Measurements from ENCODE around the gene KCTD20. TPM values are rescaled to one million over a fixed set of nuclear protein-coding genes. Genes with fewer than 3 reads are reported as not detected.

Gene KCTD20
- total and polyA plus RNA-seq, 2 of the 13 experiments (the other 11 are each of a cell fraction or from before 2014, with no cell fraction given), result 52.7 to 67.1 TPM

- Histone ChIP-seq H3K9me3 (ENCODE audit: low read length) (no peaks in the 10 kb centered on the region), H3K4me1 (ENCODE audit: insufficient read depth, low read length) (peaks cover 20% of the 10 kb centered on the region), H4K20me1 (ENCODE audit: insufficient read depth, low read length) (no peaks in the 10 kb centered on the region), H3K79me2 (ENCODE audit: insufficient read depth, low read length) (no peaks in the 10 kb centered on the region), H3K4me2 (ENCODE audit: low read depth, low read length) (no peak overlapping the region), H3K27ac (ENCODE audit: extremely low read length, insufficient read depth, low read length) (no peak overlapping the region), H3K4me3 (replicated peaks in 1 of 3; ENCODE audit: insufficient read depth in 1 of 3, low read depth in 2 of 3, low read length in 3 of 3) (no peak overlapping the region), H2AFZ (ENCODE audit: low read length) (no peak overlapping the region), H3K36me3 (replicated peaks in 1 of 2; ENCODE audit: control insufficient read depth in 1 of 2, insufficient read depth in 2 of 2, low read length in 2 of 2) (peaks cover 6 to 9% of the 10 kb centered on the region in 2 experiments), H3K27me3 (ENCODE audit: control insufficient read depth in 1 of 2, insufficient read depth in 2 of 2, low read length in 2 of 2) (no peaks in the 10 kb centered on the region), H3K9ac (ENCODE audit: insufficient read depth, low read depth, low read length) (no peak overlapping the region)
- in situ Hi-C loops (cut with HindIII; ENCODE audit: extremely low pct_ligation_motif_present, low pct_unique_long_range_greater_than_20kb) (no loop called here), intact Hi-C loops (cut with micrococcal nuclease; ENCODE audit: unreplicated experiment) (no loop called here)
- FAIRE-seq (no peak), DNase-seq (ENCODE audit: low spot score) (no peak), ATAC-seq (no peak)
- no TSS peak for BruUV-seq (replicated peaks)
- CTCF ChIA-PET (ENCODE audit: low intra/inter-chr PET ratio, low total read pairs), result no interaction called here
- TF ChIP-seq STAT5B (CRISPR knock-in tag; IDR thresholded peaks at IDR 0.05), result no peak
- TF ChIP-seq AKAP8 (CRISPR knock-in tag; IDR thresholded peaks at IDR 0.05), result no peak
- no peak for TF ChIP-seq HOXA9 (CRISPR knock-in tag; IDR thresholded peaks at IDR 0.05; ENCODE audit: borderline replicate concordance)
- no peak for TF ChIP-seq PAF1 (CRISPR knock-in tag; IDR thresholded peaks at IDR 0.05)
- TF ChIP-seq PLRG1 (conservative IDR thresholded peaks at IDR 0.05), result no peak
- no peak for TF ChIP-seq ZNF619 (CRISPR knock-in tag; IDR thresholded peaks at IDR 0.05)
- no peak for TF ChIP-seq PHF20 (CRISPR knock-in tag; IDR thresholded peaks at IDR 0.05)
- TF ChIP-seq ZNF687 (CRISPR knock-in tag; IDR thresholded peaks at IDR 0.05), result no peak
- no peak for TF ChIP-seq ZNF749 (CRISPR knock-in tag; IDR thresholded peaks at IDR 0.05; ENCODE audit: borderline replicate concordance)
- no peak for TF ChIP-seq SOX13 (IDR thresholded peaks at IDR 0.05)
- no peak for TF ChIP-seq SOX13 (CRISPR knock-in tag; conservative IDR thresholded peaks at IDR 0.05 in 1 of 2, IDR thresholded peaks at IDR 0.05 in 1 of 2)
- 100% methylated on average over 2 of the region's 2 CpGs for WGBS (ENCODE audit: low lambda C conversion rate)
- POLR2A ChIA-PET, result no interaction called here
Observed at GRCh38 chr6:36504982-36505381, 62.2 kb downstream of the KCTD20 start.

Data from HepG2 (cell line).